Endothelial cell (in vitro differentiated cells): Measurements from ENCODE around the gene LSM3. TPM values are rescaled to one million over a fixed set of nuclear protein-coding genes. Genes with fewer than 3 reads are reported as not detected.

ENCODE experiments used
- DNase-seq: peaks from one replicate; pipeline ENCODE4 v3.0.0; 2021; ENCODE audit warnings: low spot score
- H3K27ac Mint-ChIP-seq: one replicate; pipeline ENCODE4 v1.8.0; 2021; ENCODE audit warnings: mixed read lengths, inconsistent platforms; ENCODE audit not compliant: unreplicated experiment
- H3K27me3 Mint-ChIP-seq: one replicate; pipeline ENCODE4 v1.8.0; 2021; ENCODE audit warnings: mild to moderate bottlenecking, moderate library complexity, mixed read lengths, inconsistent platforms; ENCODE audit not compliant: unreplicated experiment
- H3K36me3 Mint-ChIP-seq: one replicate; pipeline ENCODE4 v1.8.0; 2021; ENCODE audit warnings: mild to moderate bottlenecking, low read depth, mixed read lengths, inconsistent platforms; ENCODE audit not compliant: unreplicated experiment
- H3K4me1 Mint-ChIP-seq: one replicate; pipeline ENCODE4 v1.8.0; 2021; ENCODE audit warnings: mild to moderate bottlenecking, mixed read lengths, inconsistent platforms; ENCODE audit not compliant: unreplicated experiment
- H3K4me3 Mint-ChIP-seq: one replicate; pipeline ENCODE4 v1.8.0; 2021; ENCODE audit warnings: mild to moderate bottlenecking, mixed read lengths, inconsistent platforms; ENCODE audit not compliant: unreplicated experiment
- H3K9me3 Mint-ChIP-seq: one replicate; pipeline ENCODE4 v1.8.0; 2021; ENCODE audit warnings: mixed read lengths, inconsistent platforms; ENCODE audit not compliant: unreplicated experiment
- total RNA-seq: library from RNA; stranded (reverse); fragmentation: NEBNext Ultra II Directional; extraction: Animal tissue kit (Norgen Biotek cat#: 25700); gene quantifications from one replicate; pipeline ENCODE4 v1.2.1, GENCODE V29; 2021; ENCODE audit not compliant: unreplicated experiment
- TF ChIP-seq, protein P1 (sequence below): fragments of 200-600 bp; sonication (generic); IDR thresholded peaks from one replicate; pipeline ENCODE4 v1.5.0; 2021; ENCODE audit warnings: antibody characterized with exemption; ENCODE audit not compliant: unreplicated experiment

Gene LSM3
- total RNA-seq, 1 donor from 2014 or later, result 14.7 TPM

GRCh38 chr3:14132120-14132519 is 46.5 kb upstream of the LSM3 start:
- Mint-ChIP-seq H3K4me1 (peaks cover 3% of the 10 kb centered on the region), H3K4me3 (no peak overlapping the region)

DNA sequence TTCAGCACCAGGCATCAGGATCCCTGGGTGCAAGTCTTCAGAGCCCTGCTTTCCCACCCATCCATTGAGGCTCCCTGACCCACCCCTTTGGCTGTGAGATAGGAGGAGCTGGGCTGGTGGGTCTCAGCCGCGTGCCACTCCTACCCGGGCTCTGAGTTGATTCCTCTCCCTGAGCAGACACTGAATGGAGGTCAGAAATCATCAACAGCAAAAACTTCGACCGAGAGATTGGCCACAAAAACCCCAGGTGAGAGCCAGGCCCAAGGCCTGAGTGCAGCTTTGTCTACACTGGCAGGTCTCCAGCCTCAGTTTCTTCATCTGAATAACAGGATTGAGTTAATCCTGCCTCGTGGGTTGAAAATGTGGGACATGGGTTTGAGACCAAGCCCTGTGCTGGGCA is 45.9 kb upstream of the LSM3 start:
- no peaks in the 10 kb centered on the region for H3K27me3 Mint-ChIP-seq
- TF ChIP-seq, protein P1, sequence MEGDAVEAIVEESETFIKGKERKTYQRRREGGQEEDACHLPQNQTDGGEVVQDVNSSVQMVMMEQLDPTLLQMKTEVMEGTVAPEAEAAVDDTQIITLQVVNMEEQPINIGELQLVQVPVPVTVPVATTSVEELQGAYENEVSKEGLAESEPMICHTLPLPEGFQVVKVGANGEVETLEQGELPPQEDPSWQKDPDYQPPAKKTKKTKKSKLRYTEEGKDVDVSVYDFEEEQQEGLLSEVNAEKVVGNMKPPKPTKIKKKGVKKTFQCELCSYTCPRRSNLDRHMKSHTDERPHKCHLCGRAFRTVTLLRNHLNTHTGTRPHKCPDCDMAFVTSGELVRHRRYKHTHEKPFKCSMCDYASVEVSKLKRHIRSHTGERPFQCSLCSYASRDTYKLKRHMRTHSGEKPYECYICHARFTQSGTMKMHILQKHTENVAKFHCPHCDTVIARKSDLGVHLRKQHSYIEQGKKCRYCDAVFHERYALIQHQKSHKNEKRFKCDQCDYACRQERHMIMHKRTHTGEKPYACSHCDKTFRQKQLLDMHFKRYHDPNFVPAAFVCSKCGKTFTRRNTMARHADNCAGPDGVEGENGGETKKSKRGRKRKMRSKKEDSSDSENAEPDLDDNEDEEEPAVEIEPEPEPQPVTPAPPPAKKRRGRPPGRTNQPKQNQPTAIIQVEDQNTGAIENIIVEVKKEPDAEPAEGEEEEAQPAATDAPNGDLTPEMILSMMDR, result no peak
- peaks cover 3% of the 10 kb centered on the region for H3K4me1 Mint-ChIP-seq
- no peak for DNase-seq
- no peaks in the 10 kb centered on the region for H3K9me3 Mint-ChIP-seq
- peaks cover 55% of the 10 kb centered on the region for H3K36me3 Mint-ChIP-seq
- H3K4me3 Mint-ChIP-seq, result no peak overlapping the region
- peak overlapping the region; percentile 9 for H3K27ac Mint-ChIP-seq

More at GRCh38 chr3:14132120-14132519, 46.5 kb upstream of the LSM3 start:
- TF ChIP-seq, protein P1, result no peak
- H3K36me3 Mint-ChIP-seq, result peaks cover 53% of the 10 kb centered on the region
- no peak overlapping the region for H3K27ac Mint-ChIP-seq
- H3K9me3 Mint-ChIP-seq, result no peaks in the 10 kb centered on the region
- H3K27me3 Mint-ChIP-seq, result peaks cover 3% of the 10 kb centered on the region
- no peak for DNase-seq

GRCh38 chr3:14133188-14133800 is 45.3 kb upstream of the LSM3 start:
- peaks cover 3% of the 10 kb centered on the region for H3K27me3 Mint-ChIP-seq
- H3K4me3 Mint-ChIP-seq, result no peak overlapping the region
- DNase-seq, result no peak
- peaks cover 58% of the 10 kb centered on the region for H3K36me3 Mint-ChIP-seq
- TF ChIP-seq, protein P1, result no peak
- peaks cover 3% of the 10 kb centered on the region for H3K4me1 Mint-ChIP-seq
- no peaks in the 10 kb centered on the region for H3K9me3 Mint-ChIP-seq
- H3K27ac Mint-ChIP-seq, result peak overlapping the region; percentile 9

DNA sequence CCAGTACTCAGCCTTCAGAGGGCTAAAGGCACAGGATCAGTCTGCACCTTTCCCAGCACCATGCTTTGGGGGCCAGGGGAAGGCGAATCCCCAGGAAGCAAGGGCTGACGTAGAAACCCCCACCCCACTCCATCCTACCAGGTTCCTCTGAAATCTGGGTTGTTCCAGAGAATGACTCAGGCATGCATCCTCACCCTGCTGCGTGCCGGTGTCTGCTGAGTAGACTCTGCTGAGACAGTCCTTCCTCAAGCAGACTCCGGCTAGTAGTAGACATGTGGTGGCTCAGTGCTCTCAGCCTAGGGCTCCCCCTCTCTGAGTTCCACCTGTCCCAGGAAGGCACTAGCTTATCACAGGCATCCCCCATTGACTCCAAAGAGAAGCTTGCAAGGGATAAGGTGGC is 44.7 kb upstream of the LSM3 start:
- H3K4me3 Mint-ChIP-seq, result no peak overlapping the region
- DNase-seq, result no peak
- no peaks in the 10 kb centered on the region for H3K9me3 Mint-ChIP-seq
- TF ChIP-seq, protein P1, result no peak
- H3K27me3 Mint-ChIP-seq, result peaks cover 6% of the 10 kb centered on the region
- peaks cover 56% of the 10 kb centered on the region for H3K36me3 Mint-ChIP-seq
- no peak overlapping the region for H3K27ac Mint-ChIP-seq
- peaks cover 3% of the 10 kb centered on the region for H3K4me1 Mint-ChIP-seq

DNA sequence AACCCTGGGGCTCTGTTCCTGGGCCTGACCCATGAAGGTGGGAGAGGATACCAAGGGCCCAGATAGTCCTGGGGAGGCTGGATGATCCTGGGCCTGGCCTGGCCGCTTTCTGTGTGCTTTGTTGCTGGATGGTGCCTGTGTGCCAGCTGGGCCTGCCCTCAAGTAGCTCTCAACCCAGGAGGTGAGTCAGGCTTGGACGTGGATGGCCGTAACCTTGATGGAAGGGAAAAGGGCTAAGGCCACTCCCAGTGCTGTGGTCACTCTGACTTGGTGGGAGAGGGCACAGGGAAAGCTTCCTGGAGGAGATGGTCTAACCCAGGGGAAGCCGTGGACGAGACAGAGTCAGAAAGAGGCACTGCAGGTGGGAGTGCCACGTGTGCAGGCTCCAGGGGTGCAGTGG is 44.3 kb upstream of the LSM3 start:
- peaks cover 3% of the 10 kb centered on the region for H3K4me1 Mint-ChIP-seq
- H3K27ac Mint-ChIP-seq, result no peak overlapping the region
- H3K27me3 Mint-ChIP-seq, result peaks cover 6% of the 10 kb centered on the region
- no peak overlapping the region for H3K4me3 Mint-ChIP-seq
- peaks cover 54% of the 10 kb centered on the region for H3K36me3 Mint-ChIP-seq
- TF ChIP-seq, protein P1, result no peak
- DNase-seq, result no peak
- no peaks in the 10 kb centered on the region for H3K9me3 Mint-ChIP-seq
